ENCODE measurements around the gene GRIPAP1.

DNA sequence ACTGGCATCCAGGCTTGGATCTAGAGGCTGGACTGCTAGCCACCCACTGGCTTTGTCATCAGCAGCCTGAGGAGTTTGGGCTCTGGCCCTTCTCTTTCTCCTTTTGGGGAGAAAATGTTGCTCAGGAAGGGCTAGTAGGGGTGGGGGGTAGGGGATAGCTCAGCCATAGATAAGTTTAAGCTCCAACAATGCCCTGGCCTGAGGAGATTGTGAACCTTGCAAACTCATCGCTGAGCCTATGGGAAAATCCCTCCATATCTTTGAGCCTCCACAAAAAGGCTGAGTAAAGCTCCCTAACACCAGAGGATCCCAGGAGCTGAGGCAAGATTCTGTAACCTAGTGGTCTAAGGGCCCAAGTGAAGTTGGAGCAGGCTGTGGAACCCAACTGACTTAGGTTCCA is 53.5 kb downstream of the GRIPAP1 start:
- TF ChIP-seq EZH2 (optimal IDR thresholded peaks at IDR 0.05; ENCODE audit: low read depth, low read length), result no peak
- TF ChIP-seq, protein P1, sequence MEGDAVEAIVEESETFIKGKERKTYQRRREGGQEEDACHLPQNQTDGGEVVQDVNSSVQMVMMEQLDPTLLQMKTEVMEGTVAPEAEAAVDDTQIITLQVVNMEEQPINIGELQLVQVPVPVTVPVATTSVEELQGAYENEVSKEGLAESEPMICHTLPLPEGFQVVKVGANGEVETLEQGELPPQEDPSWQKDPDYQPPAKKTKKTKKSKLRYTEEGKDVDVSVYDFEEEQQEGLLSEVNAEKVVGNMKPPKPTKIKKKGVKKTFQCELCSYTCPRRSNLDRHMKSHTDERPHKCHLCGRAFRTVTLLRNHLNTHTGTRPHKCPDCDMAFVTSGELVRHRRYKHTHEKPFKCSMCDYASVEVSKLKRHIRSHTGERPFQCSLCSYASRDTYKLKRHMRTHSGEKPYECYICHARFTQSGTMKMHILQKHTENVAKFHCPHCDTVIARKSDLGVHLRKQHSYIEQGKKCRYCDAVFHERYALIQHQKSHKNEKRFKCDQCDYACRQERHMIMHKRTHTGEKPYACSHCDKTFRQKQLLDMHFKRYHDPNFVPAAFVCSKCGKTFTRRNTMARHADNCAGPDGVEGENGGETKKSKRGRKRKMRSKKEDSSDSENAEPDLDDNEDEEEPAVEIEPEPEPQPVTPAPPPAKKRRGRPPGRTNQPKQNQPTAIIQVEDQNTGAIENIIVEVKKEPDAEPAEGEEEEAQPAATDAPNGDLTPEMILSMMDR (IDR thresholded peaks at IDR 0.05; ENCODE audit: low read length), result no peak

All from MM.1S (cell line).